Left lobe of liver (tissue), 2 donors: ENCODE measurements around the gene ASPRV1. TPM values are rescaled to one million over a fixed set of nuclear protein-coding genes. Genes with fewer than 3 reads are reported as not detected.
A peak's percentile ranks its signal among the peaks of the same experiment; 100 is the strongest.
"Not testable (repeated sequence)": the region's sequence is repeated elsewhere in the genome, so short reads cannot be mapped to it uniquely, and the experiment has no call there.

Experiments
- ATAC-seq: fragments of 200-7000 bp; cut with Tn5 transposase; one replicate; pipeline ENCODE4 v1.9.1; 2020; ENCODE audit warnings: mild to moderate bottlenecking, moderate library complexity
- DNase-seq: peaks from one replicate; pipeline ENCODE4 v3.0.0-alpha.2; 2020; ENCODE audit warnings: low spot score
- total RNA-seq: library from RNA; stranded (reverse); gene quantifications from one replicate; pipeline ENCODE4 v1.2.1, GENCODE V29; 2021
- donor health status: DM: no; HTN: no; CAD: no; lungs with moderate emphysema.
- donor health status: DM: no; HTN: yes; CAD: no.

The ASPRV1 gene
- total RNA-seq, 1 donor from 2014 or later = 0.78 TPM

DNA sequence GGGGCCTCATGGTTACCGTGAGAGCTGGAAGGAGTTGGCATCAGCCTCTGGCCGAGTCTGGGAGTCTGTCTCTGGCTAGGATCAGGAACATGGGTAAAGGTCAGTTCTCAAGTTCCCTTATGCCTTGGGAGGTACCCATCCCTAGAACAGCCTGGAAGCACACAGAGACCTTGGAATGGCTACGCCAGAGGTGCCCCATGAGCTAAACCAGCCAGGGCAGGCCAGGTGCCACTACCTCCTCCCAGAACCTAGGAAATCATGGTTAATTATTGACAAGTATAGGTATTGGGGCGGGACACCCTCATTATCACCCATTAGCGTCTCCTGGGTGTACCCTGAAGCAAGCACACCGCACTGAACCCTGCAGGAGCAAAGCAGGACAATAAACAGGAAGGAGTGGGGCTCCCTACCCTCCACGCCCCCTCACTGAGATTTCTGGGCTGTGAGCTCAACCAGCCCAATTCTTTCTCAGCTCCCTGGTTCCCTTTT lies 3.0 kb upstream of the ASPRV1 start:
- DNase-seq = no peak
- no peak for ATAC-seq

DNA sequence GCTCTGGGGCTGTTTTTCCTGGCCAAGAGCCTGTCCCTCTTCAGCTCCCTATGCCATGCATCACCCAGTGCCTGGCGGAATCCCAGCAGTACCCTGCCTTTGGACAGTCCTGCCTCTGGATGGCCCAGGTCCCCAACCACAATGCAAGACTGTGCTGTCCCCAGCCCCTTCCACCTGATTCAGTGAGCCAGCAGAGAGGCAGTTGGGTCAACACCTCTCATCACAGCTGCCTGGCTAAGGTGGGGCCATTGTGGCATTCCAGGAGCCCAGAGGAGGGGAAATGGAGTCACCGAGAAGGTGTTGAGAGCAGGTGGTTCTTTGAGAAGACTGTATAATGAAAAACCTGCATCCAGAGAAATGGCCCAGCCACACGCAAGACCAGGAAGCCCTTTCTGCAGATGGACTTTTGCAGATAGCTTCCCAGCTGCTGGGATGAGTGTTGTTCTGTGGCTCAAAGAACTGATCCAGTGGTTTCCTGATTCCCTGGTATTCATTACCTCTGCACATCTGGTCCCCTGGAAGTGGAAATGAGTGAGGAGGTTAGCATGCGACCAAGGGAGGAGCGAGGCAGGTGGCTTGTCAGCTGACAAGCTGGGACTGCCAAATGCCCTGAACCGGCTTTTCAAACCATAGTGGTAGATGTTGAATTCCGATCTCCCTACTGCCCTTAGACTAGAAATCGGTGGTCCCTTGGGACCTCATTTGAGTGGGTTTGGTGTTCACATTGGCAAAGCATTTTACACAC lies 1.7 kb upstream of the ASPRV1 start:
- ATAC-seq (no peak), DNase-seq (no peak)

DNA sequence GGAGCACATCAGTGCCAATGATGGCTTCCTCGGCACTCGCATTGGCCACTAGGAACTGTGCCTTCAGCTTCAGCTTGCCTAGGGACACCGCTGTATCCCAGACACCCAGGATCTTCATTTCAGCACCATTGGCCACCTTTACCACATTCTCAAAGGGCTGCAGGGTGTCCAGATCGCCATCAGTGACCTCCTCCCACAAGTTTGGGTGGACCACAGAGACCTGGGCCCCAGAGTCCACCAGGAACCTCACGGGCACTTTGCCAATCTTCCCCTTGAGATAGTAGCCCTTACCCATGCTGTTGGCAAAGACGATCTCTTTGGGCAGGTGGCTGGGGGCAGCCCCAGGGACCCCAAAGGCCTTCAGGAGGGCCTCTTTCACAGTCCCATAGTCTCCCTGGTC lies 610 bp downstream of the ASPRV1 start:
- ATAC-seq (no peak), DNase-seq (no peak)

DNA sequence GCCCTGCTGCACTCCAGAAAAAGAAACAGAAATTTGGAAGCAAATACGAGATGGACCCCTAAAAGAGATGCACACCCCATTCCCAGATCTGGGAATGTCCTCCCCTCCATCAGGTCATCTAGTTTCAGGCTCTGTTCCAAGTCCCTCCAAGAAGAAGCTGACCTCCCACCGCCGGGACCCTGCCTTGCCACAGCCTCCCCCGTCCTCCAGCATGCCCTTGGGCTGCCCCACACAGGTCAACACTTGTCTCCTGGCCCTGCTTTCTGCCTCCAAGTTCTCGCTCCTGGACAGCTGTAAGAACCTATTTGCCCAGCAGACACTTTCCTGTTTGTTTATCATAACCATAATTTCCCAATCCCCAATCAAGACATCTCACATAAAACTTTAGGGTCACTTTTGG lies 2.0 kb downstream of the ASPRV1 start:
- DNase-seq (peak; percentile 39), ATAC-seq (no peak)

DNA sequence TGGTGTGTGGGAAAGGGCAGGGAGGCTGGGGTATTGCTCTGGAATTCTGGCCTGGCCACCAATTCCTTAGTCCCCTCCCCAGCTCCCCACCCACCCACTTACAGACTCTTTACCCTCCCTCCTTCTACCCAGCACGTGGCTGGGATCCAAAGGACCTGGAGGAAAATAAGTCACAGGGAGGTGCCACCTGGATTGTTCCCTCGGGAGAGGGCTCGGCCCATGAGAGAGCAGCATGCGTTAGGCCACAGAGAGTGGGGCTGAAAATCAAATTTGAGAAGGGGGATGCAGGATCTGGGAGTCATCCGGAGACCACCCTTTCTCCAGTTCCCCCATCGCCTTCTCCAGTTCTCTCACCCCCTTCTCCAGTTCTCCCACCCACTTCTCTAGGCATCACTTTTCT lies 3.0 kb downstream of the ASPRV1 start:
- DNase-seq (no peak), ATAC-seq (no peak)

DNA sequence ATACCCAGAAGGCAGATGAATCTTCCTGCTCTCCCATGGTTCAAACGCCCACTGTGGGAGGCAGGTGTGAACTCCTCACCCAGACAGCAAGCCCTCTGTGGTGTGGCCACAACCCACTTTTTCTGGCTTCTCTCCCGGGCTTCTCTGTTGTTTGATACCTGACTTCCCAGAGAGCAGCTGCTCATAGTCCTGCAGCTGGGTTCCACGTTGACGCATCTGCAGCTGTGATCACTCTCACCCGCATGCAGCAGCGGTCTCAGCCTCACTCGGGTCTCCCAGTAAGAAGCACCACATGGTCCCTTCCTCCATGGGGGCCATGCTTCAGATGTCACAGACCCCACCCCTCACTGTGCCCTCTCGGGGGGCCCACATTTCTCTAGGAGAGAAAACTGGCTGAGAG lies 3.5 kb downstream of the ASPRV1 start:
- ATAC-seq (no peak), DNase-seq (no peak)

DNA sequence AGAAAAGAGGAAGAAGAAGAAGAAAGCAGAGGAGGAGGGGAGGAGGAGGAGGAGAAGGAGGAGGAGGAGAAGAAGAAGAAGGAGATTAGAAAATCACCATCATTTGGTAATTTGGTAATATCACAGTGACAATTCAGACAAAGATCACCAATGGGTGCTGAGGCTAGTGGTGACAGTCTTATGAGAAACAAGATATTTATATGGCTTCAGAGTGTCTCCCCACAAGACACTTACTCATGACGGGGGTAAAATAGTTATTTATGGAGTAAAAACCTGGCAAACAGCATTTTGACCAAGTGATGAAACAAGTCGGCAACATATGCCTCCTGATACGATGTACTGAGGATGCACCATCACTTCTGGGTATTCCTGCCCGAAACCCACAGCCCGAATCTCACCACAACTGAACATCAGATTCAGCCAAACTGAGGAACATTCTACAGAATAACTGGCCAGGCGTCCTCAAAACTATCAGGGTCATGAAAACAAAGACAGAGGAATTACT lies 4.9 kb downstream of the ASPRV1 start:
- DNase-seq = no peak
- no peak for ATAC-seq

DNA sequence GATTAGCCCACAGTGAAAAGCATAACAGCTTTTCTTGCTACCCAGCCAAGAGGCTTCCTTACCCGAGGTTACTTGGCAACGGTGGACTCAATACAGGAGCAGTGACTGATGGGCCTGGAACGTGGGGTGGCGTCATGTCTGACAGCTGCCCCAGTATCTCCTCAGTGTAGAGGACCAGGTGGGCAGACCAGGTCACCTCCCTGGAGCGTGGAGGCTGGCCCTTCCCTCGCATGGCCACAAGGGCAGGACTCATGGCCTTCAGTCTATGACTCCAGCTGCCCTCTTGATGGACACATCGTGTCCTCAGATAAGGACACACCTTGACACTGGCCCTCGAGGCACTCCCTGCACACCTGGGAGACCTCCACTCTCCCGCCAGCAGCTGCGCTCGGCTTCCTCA lies 6.4 kb downstream of the ASPRV1 start:
- ATAC-seq (no peak), DNase-seq (no peak)

DNA sequence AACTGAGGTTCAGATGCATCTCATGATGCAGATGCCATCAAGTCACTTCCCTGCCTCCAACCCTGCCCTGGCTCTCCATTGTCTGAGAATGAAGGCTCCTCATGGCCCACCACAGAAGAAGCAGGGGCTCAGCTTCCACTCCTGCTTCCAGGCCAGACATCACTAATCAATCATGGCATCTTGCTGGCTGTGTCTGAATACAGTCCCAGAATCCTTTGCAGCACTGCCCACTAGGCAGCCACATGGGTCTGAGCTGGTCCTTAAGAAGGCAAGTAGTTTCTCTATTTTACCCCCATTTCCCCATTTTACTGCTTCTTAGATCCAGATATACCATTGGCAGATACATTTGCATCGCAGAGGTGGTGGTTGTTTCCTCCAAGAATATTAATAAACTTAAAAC lies 7.3 kb downstream of the ASPRV1 start:
- no peak for DNase-seq
- no peak for ATAC-seq

DNA sequence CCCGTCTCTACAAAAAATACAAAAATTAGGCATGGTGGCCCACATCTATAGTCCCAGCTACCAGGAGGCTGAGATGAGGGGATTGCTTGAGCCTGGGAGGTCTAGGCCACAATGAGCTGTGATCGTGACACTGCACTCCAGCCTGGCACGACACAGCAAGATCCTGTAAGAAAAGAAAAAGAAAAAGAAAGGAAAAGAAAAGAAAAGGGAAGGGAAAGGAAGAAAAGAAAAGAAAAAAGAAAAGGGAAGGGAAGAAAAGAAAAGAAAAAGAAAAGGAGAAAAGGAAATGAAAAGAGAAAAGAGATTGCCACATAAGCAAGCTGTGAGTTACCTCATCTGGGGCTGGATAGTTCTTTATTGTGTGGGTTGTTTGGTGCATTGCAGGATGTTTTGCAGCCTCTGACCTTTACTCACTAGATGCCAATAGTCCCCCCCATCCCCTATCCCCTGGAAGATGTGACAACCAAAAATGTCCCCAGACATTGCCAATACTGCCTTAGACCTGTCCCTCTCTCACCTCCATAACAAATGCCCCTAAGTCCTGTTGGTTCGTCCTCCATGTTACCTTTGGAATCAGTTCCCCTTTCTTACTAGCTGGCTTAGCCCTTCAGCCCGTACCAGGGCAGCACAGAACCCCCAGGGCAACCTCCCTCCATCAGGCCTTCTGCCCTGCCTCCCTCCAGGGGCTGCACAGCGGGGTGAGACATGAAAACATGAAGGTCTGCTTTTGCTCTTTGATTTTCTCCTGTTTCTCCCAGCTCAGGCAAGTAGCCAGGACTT lies 8.9 kb downstream of the ASPRV1 start:
- no peak for ATAC-seq
- no peak for DNase-seq

DNA sequence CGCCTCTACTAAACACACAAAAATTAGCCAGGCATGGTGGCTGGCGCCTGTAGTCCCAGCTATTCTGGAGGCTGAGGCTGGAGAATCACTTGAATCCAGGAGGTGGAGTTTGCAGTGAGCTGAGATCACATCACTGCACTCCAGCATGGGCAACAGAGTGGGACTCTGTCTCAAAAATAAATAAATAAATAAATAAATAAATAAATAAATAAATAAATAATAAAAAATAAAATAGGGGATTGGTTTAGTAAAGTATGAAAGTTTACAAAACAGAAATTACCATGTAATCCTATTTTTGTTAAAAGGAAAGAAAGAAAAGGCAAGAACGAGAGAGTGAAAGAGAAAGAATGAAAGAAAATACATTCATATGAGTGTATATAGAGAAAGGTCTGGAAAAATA lies 10.8 kb downstream of the ASPRV1 start:
- not testable (repeated sequence) for ATAC-seq

DNA sequence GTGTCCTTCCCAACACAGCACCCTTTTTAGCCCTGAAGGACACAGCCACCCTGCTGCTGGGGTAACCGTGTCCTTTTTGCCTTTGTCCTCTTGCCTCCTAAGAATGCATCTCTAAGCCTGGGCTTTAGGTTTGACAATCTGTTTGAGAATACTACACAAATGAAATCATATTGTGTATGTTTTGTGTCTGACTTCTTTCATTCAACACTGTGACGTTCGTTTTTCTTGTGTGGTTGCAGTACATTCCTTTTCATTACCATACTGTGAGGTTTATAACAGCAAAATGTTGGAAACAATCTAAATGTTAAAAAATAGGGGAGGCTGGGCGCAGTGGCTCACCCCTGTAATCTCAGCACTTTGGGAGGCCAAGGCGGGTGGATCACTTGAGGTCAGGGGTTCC lies 11.2 kb downstream of the ASPRV1 start:
- ATAC-seq (no peak), DNase-seq (no peak)

More for the DNA sequence above, 10.8 kb downstream of the ASPRV1 start:
- DNase-seq = not testable (repeated sequence)

DNA sequence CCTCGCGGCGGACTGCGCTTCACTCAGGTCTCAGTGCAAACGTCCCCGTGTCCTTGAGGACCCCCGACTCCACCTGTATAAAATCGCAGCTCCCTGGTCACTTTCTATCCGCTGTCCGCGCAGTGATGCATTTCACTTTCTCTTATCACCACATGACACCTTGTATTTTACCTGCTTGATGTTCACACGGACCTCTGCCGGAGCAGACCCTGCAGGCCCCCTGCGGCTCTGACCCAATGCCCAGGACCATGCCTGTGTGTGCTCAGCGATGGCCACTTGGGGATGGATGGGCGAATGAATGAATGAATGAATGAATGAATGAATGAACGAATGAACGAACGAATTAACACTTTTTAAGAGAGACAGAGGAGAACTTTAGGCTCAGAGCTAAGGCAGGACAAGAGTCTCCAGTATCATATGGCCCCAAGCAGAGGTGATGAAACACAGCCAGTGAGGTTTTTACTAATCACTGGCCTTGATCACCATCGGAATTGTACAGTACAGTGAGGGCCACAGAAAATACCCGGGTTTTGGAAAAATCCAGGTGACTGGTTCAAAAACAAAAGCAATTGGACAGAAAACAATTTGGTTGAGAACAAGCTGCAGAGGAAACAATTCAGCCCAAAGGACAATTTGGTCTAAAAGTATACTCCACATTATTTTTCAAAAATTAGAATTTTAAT lies 12.3 kb downstream of the ASPRV1 start:
- DNase-seq (no peak), ATAC-seq (no peak)

DNA sequence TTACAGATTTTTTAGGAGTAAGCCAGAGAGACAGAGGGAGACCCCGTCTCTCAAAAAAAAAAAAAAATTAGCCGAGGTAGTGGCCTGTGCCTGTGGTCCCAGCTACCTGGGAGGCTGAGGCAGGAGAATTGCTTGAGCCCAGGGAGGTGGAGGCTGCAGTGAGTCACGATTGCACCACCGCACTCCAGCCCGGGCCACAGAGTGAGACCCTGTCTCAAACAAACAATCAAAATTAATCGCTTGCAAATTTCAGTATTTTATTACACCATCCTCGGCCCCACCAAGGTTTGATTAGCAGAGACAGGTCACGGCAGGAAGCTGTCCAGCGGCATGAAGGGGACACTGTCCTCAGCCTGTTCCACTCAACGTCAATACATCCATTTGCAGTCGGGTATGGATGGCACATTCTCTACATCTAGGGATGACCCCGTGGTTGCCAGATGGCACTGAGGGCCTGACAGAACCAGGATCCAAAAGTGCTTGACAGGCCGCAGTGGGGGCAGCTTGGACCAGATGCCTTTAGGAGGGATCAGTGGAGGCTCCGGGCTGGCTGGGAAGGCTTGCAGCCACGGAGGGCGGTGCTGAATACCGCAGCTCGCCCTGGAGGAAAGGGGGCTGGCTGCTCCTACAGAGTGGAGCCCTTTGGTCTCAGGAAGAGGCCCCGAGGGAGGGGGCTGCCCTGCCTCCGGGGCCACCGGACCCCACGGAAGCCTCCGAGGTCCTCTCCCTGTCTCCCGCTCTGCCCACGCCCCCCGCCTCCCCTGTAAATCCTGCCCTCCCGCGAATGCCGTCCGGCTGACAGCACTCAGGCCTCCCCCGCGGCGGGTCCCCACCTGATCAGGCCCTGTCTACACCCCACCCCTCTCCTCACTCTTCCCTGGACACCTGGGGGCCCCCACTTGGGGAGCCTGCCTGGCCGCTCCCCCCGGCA lies 13.1 kb downstream of the ASPRV1 start:
- DNase-seq (no peak), ATAC-seq (no peak)

DNA sequence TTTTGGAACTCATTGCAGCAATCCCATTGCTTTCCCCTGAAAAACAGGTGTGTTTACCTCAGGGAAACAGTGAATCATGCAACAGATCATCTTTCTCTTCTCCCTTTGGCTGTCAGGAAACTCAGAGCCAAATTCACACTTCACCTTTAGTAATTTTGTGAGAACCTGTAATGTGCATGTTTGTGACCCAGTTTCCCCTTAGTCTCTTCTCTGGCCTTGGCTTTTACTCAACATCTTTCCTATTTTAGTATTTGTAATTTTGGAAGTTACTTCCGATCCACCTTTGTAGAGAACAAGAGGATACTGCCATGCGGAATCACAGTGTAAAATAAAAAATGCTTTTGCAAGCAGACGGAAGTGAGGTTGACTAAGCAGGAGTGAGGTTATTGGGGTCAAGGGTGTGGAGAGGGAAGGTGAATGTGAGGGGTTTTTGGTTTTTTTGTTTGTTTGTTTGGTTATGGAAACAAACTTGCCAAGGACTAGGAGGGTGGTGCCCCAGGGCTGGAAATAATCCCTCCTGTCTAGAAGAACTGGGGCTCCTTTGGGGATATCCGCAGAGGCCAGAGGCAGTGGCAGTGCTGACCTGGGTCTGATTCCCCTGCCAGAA lies 14.0 kb downstream of the ASPRV1 start:
- ATAC-seq = no peak
- no peak for DNase-seq

DNA sequence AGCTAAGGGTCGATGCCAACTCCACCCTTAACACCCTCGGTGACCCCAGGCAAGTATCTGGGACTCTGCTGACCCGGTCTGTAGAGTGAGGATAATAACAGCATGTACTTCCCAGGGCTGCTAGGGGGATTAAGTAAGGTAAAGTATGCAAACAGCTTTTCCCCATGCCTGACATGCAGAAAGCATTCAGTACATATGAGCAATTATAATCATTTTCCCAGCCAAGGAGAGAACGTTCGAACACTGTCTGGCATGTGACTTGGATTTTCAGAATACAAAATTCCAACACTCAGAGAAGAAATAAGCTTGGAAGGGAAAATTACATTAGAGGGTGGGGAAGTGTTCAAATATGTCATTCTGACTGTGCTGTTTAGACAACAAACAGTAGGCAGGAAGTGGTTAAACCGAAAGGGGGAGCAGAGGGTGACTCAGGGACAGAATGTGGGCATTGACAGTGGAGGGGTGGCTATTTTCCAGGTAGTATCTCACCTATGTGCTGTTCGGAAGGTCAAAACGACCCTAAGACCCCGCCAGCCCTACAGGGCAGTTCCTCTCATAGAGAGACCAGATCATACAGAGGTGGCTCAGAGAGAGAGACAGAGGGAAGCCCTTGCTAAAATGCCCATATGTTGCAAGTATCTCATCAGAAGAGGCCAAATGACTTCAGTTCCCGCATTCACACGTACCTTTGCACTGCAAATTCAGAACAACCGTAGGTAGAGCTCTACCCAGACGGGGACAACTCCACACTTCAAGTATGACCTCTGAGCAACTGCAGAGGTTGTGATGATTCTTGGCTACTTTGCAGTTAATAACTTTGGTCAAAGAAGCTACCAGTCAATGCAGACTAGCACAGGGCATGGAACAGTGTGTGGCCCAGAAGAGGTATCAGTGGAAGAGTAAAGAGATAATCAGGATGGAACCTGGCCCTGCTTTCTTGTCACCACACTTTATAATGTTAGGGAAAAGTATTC lies 14.8 kb downstream of the ASPRV1 start:
- no peak for ATAC-seq

DNA sequence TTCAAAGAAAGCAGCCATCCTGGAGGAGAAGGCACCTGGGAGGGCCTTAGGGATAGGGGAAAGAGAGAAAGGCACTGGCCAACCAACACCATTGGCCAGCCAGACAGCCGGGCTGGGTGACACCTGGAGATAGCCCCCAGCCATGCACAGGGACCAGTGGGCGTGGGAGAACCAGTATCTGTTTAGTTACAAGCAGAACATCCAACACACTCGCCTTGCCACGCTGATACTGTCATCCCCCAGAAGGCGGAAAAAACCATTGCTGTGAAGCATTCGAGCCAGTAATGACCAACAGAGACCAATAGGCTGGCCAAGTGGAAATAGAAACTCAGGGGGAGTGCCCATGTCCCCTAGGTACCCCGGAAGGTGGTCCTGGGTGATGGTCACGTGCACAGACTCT lies 15.5 kb downstream of the ASPRV1 start:
- DNase-seq (no peak), ATAC-seq (no peak)

More for the DNA sequence above, 14.8 kb downstream of the ASPRV1 start:
- no peak for DNase-seq

DNA sequence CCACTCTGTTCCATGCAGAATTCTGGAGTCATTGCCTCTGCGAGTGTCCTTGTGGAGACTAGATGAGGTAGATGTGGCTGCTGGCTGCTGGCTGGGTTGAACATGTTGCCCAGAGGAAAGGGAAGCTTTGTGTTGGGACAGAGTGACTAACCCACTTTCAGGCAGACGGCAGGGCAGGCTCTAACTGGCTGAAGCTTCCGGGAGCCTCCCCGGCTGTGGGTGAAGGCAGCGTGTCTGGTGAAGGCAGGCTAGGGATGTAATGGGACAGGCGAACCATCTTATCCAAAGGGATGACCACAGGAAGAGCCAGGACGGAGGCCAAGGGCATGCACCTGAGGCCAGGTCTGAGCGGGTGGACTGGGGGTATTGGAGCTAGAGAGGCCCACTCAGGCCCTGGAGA lies 16.0 kb downstream of the ASPRV1 start:
- ATAC-seq (peak; percentile 24), DNase-seq (no peak)

DNA sequence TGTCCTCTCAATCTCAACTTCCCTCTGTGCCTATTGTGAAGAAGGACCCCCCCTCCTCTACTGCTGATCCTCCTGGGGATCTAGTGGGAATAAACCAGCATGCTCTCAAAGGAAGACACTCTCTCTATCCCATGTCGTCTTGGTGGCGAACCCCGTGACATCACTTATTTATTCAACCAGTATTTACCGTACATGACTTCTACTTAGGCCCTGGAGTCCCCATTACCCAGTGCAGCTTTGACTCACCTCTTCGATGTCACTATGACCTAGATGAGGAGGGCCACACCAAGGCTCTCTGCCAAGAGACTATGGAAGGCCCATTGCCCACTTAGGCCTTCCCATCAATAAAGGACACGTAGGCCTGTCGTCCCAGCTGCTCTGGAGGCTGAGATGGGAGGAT lies 16.7 kb downstream of the ASPRV1 start:
- DNase-seq (no peak), ATAC-seq (no peak)
